SK-N-SH (cell line): ENCODE data around the gene MAP3K1. TPM values are rescaled to one million over a fixed set of nuclear protein-coding genes. Genes with fewer than 3 reads are reported as not detected.

Experiments used
- CTCF ChIA-PET: fragments of 300-600, 350-600 bp; formaldehyde crosslinking; extraction: SDS; loops from one replicate; lab custom pipeline; 2021; lab: Yijun Ruan, JAX
- POLR2A ChIA-PET: fragments of 350-600 bp; sonication (Branson Sonifier 250); formaldehyde crosslinking; extraction: SDS; loops from one replicate; lab custom pipeline; 2020; ENCODE audit warnings: antibody characterized with exemption, inconsistent platforms; lab: Yijun Ruan, JAX
- DNase-seq: peaks from one replicate; pipeline ENCODE4 v3.0.0; 2012
- H2AFZ ChIP-seq: fragments of 200-600 bp; sonication (generic); 2 replicates; pipeline ENCODE4 v1.8.1; 2016; ENCODE audit warnings: antibody characterized with exemption, mild to moderate bottlenecking, low read depth
- H3F3A ChIP-seq: fragments of 200-600 bp; sonication (generic); replicated peaks from 2 replicates; pipeline ENCODE3; 2016; ENCODE audit warnings: antibody characterized with exemption, mild to moderate bottlenecking; ENCODE audit not compliant: insufficient read depth
- H3K27ac ChIP-seq, 2 experiments: fragments of 200-500 bp in 1 of 2; fragments of 200-600 bp in 1 of 2; sonication (Bioruptor generic) in 1 of 2; sonication (generic), shearing (Covaris generic) in 1 of 2; 2 replicates each; pipeline versions ENCODE4 v1.5.1 to v1.6.1; 2014 to 2016; ENCODE audit warnings: low read depth in 2 of 2, inconsistent platforms in 1 of 2, low read length in 1 of 2, mild to moderate bottlenecking in 1 of 2, mixed read lengths in 1 of 2
- H3K27me3 ChIP-seq: fragments of 200-600 bp; sonication (generic), shearing (Covaris generic); 2 replicates; pipeline ENCODE4 v1.6.1; 2016; ENCODE audit warnings: mixed run types; ENCODE audit not compliant: insufficient read depth
- H3K36me3 ChIP-seq, 2 experiments: fragments of 200-500 bp in 1 of 2; fragments of 200-600 bp in 1 of 2; sonication (Bioruptor generic) in 1 of 2; sonication (generic) in 1 of 2; replicated peaks in 1 of 2; 2 replicates each; pipeline versions ENCODE3 to v1.5.1; 2014 to 2016; ENCODE audit warnings: low read length in 1 of 2, mild to moderate bottlenecking in 1 of 2; ENCODE audit not compliant: insufficient read depth in 2 of 2, control insufficient read depth in 1 of 2
- H3K4me1 ChIP-seq, 2 experiments: fragments of 200-500 bp in 1 of 2; fragments of 200-600 bp in 1 of 2; sonication (Bioruptor generic) in 1 of 2; sonication (generic), shearing (Covaris generic) in 1 of 2; 2 replicates each; pipeline versions ENCODE4 v1.5.1 to v1.6.1; 2014 to 2016; ENCODE audit warnings: low read depth in 1 of 2, low read length in 1 of 2, mixed run types in 1 of 2; ENCODE audit not compliant: insufficient read depth in 2 of 2, control insufficient read depth in 1 of 2
- H3K4me2 ChIP-seq: fragments of 200-600 bp; sonication (generic), shearing (Covaris generic); 2 replicates; pipeline ENCODE4 v1.6.1; 2017; ENCODE audit warnings: mixed run types
- H3K4me3 ChIP-seq, 2 experiments: fragments of 200-500 bp in 1 of 2; fragments of 200-600 bp in 1 of 2; sonication (Bioruptor generic) in 1 of 2; sonication (generic), shearing (Covaris generic) in 1 of 2; 2 replicates each; pipeline versions ENCODE4 v1.5.1 to v1.8.1; 2014 to 2016; ENCODE audit warnings: low read depth in 2 of 2, inconsistent platforms in 1 of 2, low read length in 1 of 2, mild to moderate bottlenecking in 1 of 2, mixed read lengths in 1 of 2, moderate library complexity in 1 of 2
- H3K79me2 ChIP-seq: fragments of 200-600 bp; sonication (generic); 2 replicates; pipeline ENCODE4 v1.8.1; 2017; ENCODE audit warnings: mild to moderate bottlenecking; ENCODE audit not compliant: insufficient read depth
- H3K9ac ChIP-seq: fragments of 200-600 bp; sonication (generic); 2 replicates; pipeline ENCODE4 v1.6.1; 2017; ENCODE audit warnings: mixed run types
- H3K9me2 ChIP-seq: fragments of 200-600 bp; sonication (generic); 2 replicates; pipeline ENCODE4 v1.6.1; 2017; ENCODE audit warnings: mixed run types
- H3K9me3 ChIP-seq: fragments of 200-600 bp; sonication (generic); 2 replicates; pipeline ENCODE4 v1.6.1; 2017; ENCODE audit warnings: mixed run types, mild to moderate bottlenecking, moderate library complexity
- H4K20me1 ChIP-seq: fragments of 200-600 bp; sonication (generic); 2 replicates; pipeline ENCODE4 v1.6.1; 2017; ENCODE audit warnings: mild to moderate bottlenecking, mixed run types; ENCODE audit not compliant: insufficient read depth
- CHD2 ChIP-seq: fragments of 150-350 bp; IDR thresholded peaks from 2 replicates; pipeline ENCODE4 v1.6.1; 2018; ENCODE audit warnings: low read length; ENCODE audit not compliant: partially characterized antibody
- ELF1 ChIP-seq: IDR thresholded peaks from 2 replicates; pipeline ENCODE4 v1.4.0; 2012
- EZH2phosphoT487 ChIP-seq: fragments of 200-600 bp; sonication (generic); IDR thresholded peaks from 2 replicates; pipeline ENCODE4 v1.6.1; 2017; ENCODE audit warnings: low read depth, mixed run types, mild to moderate bottlenecking, antibody characterized with exemption, moderate library complexity, borderline replicate concordance
- FOSL2 ChIP-seq: IDR thresholded peaks from 2 replicates; pipeline ENCODE4 v1.4.0; 2012; ENCODE audit warnings: low read depth, mild to moderate bottlenecking, moderate library complexity, borderline replicate concordance
- FOXJ3 ChIP-seq: sonication (generic); formaldehyde crosslinking; IDR thresholded peaks from 2 replicates; pipeline ENCODE4 v1.5.1; 2020; ENCODE audit warnings: mild to moderate bottlenecking, missing genetic modification reagents
- FOXM1 ChIP-seq: IDR thresholded peaks from 2 replicates; pipeline ENCODE4 v1.4.0; 2012; ENCODE audit warnings: low read depth, mild to moderate bottlenecking
- GABPA ChIP-seq: IDR thresholded peaks from 2 replicates; pipeline ENCODE4 v1.4.0; 2012; ENCODE audit warnings: low read depth, mild to moderate bottlenecking
- JUND ChIP-seq: IDR thresholded peaks from 2 replicates; pipeline ENCODE4 v1.4.0; 2012
- NFIC ChIP-seq: IDR thresholded peaks from 2 replicates; pipeline ENCODE4 v1.4.0; 2012; ENCODE audit warnings: borderline replicate concordance
- POLR2AphosphoS5 ChIP-seq: IDR thresholded peaks from 2 replicates; pipeline ENCODE4 v1.6.1; 2012; ENCODE audit warnings: low read depth, low read length
- RCOR1 ChIP-seq: fragments of 150-350 bp; IDR thresholded peaks from 2 replicates; pipeline ENCODE4 v1.6.1; 2017; ENCODE audit warnings: antibody characterized with exemption, low read length
- RFX5 ChIP-seq: IDR thresholded peaks from 2 replicates; pipeline ENCODE4 v1.6.1; 2012; ENCODE audit warnings: mild to moderate bottlenecking, improper control_type of control experiment, low read length
- SMC3 ChIP-seq: IDR thresholded peaks from 2 replicates; pipeline ENCODE4 v1.6.1; 2012; ENCODE audit warnings: low read depth, low read length, improper control_type of control experiment
- TAF1 ChIP-seq: IDR thresholded peaks from 2 replicates; pipeline ENCODE4 v1.6.1; 2012; ENCODE audit warnings: low read depth, mild to moderate bottlenecking, low read length, moderate library complexity, borderline replicate concordance
- TCF12 ChIP-seq: IDR thresholded peaks from 2 replicates; pipeline ENCODE4 v1.4.0; 2012
- polyA plus RNA-seq, 3 experiments: library from polyadenylated mRNA; depleted of rRNA; stranded (reverse); fragments of >200 nt; gene quantifications; 2 replicates each; pipeline ENCODE4 v1.2.3, GENCODE V29; 2012
- TF ChIP-seq, protein P1 (sequence below): IDR thresholded peaks from 2 replicates; pipeline ENCODE4 v1.4.0; 2012; ENCODE audit warnings: low read depth, borderline replicate concordance
- TF ChIP-seq, protein P2 (sequence below): IDR thresholded peaks from 2 replicates; pipeline ENCODE4 v1.6.1; 2012; ENCODE audit warnings: mild to moderate bottlenecking, low read depth, low read length, moderate library complexity
- TF ChIP-seq, protein P3 (sequence below): IDR thresholded peaks from 2 replicates; pipeline ENCODE4; 2012
- TF ChIP-seq, protein P4 (sequence below): IDR thresholded peaks from 2 replicates; pipeline ENCODE4 v1.4.0; 2012; ENCODE audit warnings: low read depth, borderline replicate concordance
- TF ChIP-seq, protein P5 (sequence below): fragments of 200-600 bp; sonication (generic); IDR thresholded peaks from 2 replicates; pipeline ENCODE4 v1.6.1; 2017; ENCODE audit warnings: antibody characterized with exemption, mild to moderate bottlenecking, moderate library complexity

MAP3K1 gene
- polyA plus RNA-seq, 1 of the 3 experiments (the other 2 are of a cell fraction): 2.2 TPM

DNA sequence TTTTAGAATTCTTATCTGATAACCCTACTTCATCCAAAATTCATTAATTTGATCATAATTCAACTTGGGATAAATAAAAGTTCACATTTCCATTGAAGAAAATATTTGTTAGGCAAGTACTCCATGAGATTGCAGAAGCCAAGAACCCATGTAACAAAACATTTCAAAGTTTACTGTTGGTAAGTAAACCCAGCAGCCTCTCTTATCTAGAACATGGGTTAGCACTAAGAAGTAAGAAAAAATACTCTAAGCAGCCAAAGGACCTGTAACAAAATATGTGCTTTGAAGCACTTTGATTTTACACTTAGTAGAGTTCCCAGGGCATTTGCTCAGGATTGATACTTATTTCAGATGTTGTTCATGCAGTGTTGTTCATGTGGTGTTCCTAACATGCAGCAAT lies 8.7 kb downstream of the MAP3K1 start:
- Histone ChIP-seq H2AFZ (no peak overlapping the region), H3K36me3 (peaks cover 0 to 11% of the 10 kb centered on the region in 2 experiments), H3K9ac (no peak overlapping the region), H3K4me3 (no peak overlapping the region), H3K4me2 (no peak overlapping the region), H3K27me3 (no peaks in the 10 kb centered on the region), H3F3A (peaks cover 13% of the 10 kb centered on the region), H3K4me1 (peaks cover 6 to 56% of the 10 kb centered on the region in 2 experiments; a peak in 3 of 4 replicates), H4K20me1 (peaks cover 62% of the 10 kb centered on the region), H3K27ac (peak overlapping the region in 1 of 2 experiments; percentile 67; a peak in 2 of 4 replicates), H3K9me3 (no peaks in the 10 kb centered on the region), H3K9me2 (no peaks in the 10 kb centered on the region), H3K79me2 (peaks cover 100% of the 10 kb centered on the region)
- DNase-seq: no peak
- CTCF ChIA-PET: interaction anchor here (1.0 to 1.5 kb wide), 3 partner anchors 34 to 552 kb away, joined by 3 to 7 read pairs (median 3); no protein-coding TSS in a partner anchor
- POLR2A ChIA-PET: no interaction called here
- TF ChIP-seq RFX5 (no peak), JUND (no peak), NFIC (no peak), TCF12 (no peak), TAF1 (no peak), CHD2 (no peak), SMC3 (no peak), EZH2phosphoT487 (no peak), POLR2AphosphoS5 (no peak), FOXJ3 (CRISPR knock-in tag) (no peak), GABPA (no peak), RCOR1 (no peak), FOSL2 (no peak), FOXM1 (no peak), ELF1 (no peak)
- TF ChIP-seq, protein P1, sequence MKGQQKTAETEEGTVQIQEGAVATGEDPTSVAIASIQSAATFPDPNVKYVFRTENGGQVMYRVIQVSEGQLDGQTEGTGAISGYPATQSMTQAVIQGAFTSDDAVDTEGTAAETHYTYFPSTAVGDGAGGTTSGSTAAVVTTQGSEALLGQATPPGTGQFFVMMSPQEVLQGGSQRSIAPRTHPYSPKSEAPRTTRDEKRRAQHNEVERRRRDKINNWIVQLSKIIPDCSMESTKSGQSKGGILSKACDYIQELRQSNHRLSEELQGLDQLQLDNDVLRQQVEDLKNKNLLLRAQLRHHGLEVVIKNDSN: no peak
- TF ChIP-seq, protein P2, sequence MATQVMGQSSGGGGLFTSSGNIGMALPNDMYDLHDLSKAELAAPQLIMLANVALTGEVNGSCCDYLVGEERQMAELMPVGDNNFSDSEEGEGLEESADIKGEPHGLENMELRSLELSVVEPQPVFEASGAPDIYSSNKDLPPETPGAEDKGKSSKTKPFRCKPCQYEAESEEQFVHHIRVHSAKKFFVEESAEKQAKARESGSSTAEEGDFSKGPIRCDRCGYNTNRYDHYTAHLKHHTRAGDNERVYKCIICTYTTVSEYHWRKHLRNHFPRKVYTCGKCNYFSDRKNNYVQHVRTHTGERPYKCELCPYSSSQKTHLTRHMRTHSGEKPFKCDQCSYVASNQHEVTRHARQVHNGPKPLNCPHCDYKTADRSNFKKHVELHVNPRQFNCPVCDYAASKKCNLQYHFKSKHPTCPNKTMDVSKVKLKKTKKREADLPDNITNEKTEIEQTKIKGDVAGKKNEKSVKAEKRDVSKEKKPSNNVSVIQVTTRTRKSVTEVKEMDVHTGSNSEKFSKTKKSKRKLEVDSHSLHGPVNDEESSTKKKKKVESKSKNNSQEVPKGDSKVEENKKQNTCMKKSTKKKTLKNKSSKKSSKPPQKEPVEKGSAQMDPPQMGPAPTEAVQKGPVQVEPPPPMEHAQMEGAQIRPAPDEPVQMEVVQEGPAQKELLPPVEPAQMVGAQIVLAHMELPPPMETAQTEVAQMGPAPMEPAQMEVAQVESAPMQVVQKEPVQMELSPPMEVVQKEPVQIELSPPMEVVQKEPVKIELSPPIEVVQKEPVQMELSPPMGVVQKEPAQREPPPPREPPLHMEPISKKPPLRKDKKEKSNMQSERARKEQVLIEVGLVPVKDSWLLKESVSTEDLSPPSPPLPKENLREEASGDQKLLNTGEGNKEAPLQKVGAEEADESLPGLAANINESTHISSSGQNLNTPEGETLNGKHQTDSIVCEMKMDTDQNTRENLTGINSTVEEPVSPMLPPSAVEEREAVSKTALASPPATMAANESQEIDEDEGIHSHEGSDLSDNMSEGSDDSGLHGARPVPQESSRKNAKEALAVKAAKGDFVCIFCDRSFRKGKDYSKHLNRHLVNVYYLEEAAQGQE: no peak
- TF ChIP-seq, protein P3, sequence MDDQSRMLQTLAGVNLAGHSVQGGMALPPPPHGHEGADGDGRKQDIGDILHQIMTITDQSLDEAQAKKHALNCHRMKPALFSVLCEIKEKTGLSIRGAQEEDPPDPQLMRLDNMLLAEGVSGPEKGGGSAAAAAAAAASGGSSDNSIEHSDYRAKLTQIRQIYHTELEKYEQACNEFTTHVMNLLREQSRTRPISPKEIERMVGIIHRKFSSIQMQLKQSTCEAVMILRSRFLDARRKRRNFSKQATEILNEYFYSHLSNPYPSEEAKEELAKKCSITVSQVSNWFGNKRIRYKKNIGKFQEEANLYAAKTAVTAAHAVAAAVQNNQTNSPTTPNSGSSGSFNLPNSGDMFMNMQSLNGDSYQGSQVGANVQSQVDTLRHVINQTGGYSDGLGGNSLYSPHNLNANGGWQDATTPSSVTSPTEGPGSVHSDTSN: no peak
- TF ChIP-seq, protein P4, sequence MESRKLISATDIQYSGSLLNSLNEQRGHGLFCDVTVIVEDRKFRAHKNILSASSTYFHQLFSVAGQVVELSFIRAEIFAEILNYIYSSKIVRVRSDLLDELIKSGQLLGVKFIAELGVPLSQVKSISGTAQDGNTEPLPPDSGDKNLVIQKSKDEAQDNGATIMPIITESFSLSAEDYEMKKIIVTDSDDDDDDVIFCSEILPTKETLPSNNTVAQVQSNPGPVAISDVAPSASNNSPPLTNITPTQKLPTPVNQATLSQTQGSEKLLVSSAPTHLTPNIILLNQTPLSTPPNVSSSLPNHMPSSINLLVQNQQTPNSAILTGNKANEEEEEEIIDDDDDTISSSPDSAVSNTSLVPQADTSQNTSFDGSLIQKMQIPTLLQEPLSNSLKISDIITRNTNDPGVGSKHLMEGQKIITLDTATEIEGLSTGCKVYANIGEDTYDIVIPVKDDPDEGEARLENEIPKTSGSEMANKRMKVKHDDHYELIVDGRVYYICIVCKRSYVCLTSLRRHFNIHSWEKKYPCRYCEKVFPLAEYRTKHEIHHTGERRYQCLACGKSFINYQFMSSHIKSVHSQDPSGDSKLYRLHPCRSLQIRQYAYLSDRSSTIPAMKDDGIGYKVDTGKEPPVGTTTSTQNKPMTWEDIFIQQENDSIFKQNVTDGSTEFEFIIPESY: no peak
- TF ChIP-seq, protein P5, sequence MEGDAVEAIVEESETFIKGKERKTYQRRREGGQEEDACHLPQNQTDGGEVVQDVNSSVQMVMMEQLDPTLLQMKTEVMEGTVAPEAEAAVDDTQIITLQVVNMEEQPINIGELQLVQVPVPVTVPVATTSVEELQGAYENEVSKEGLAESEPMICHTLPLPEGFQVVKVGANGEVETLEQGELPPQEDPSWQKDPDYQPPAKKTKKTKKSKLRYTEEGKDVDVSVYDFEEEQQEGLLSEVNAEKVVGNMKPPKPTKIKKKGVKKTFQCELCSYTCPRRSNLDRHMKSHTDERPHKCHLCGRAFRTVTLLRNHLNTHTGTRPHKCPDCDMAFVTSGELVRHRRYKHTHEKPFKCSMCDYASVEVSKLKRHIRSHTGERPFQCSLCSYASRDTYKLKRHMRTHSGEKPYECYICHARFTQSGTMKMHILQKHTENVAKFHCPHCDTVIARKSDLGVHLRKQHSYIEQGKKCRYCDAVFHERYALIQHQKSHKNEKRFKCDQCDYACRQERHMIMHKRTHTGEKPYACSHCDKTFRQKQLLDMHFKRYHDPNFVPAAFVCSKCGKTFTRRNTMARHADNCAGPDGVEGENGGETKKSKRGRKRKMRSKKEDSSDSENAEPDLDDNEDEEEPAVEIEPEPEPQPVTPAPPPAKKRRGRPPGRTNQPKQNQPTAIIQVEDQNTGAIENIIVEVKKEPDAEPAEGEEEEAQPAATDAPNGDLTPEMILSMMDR: no peak
